ENCODE measurements around the gene CATSPERZ. TPM values are rescaled to one million over a fixed set of nuclear protein-coding genes. Genes with fewer than 3 reads are reported as not detected.

Gene CATSPERZ
- total and polyA plus RNA-seq, 3 donors from 2014 or later, result 278 to 1,116 (median 484) TPM

- TF ChIP-seq CTCF (IDR thresholded peaks at IDR 0.05), result no peak
- TF ChIP-seq POLR2A (IDR thresholded peaks at IDR 0.05), result no peak
- Histone ChIP-seq H3K27ac (no peak overlapping the region), H3K36me3 (ENCODE audit: low read depth, missing control alignments) (no peaks in the 10 kb centered on the region), H3K27me3 (no peaks in the 10 kb centered on the region), H3K9me3 (no peaks in the 10 kb centered on the region), H3K4me1 (peaks cover 21% of the 10 kb centered on the region), H3K4me3 (no peak overlapping the region)
- DNase-seq, result no peak
- WGBS, 2 donors, result 94 to 95% methylated on average over 13 of the region's 13 CpGs
- intact Hi-C loops (cut with DNase I; ENCODE audit: low total_unique reads), result no loop called here
Measured at GRCh38 chr11:64289002-64289564, 11.1 kb upstream of the CATSPERZ start.

GRCh38 chr11:64290352-64291261 is 9.6 kb upstream of the CATSPERZ start:
- Histone ChIP-seq H3K9me3 (no peaks in the 10 kb centered on the region), H3K36me3 (ENCODE audit: low read depth, missing control alignments) (no peaks in the 10 kb centered on the region), H3K4me3 (peak overlapping the region in 1 of 2 donors; percentile 38), H3K4me1 (peaks cover 28% of the 10 kb centered on the region), H3K27me3 (no peaks in the 10 kb centered on the region), H3K27ac (no peak overlapping the region)
- 34 to 52% methylated on average over 7 to 10 of the region's 10 CpGs for WGBS, 2 donors
- TF ChIP-seq CTCF (IDR thresholded peaks at IDR 0.05), result no peak
- TF ChIP-seq POLR2A (IDR thresholded peaks at IDR 0.05), result no peak
- intact Hi-C loops (cut with DNase I; ENCODE audit: low total_unique reads), result loop anchor here (10.0 kb wide), 1 partner anchor 86 kb away; the partner anchor contains the start of gene FERMT3
- DNase-seq, result no peak

- H3K36me3 ChIP-seq (ENCODE audit: low read depth, missing control alignments), result no peaks in the 10 kb centered on the region
- TF ChIP-seq POLR2A (IDR thresholded peaks at IDR 0.05) (no peak), CTCF (IDR thresholded peaks at IDR 0.05) (no peak)
- peaks cover 23% of the 10 kb centered on the region for H3K4me1 ChIP-seq
- intact Hi-C loops (cut with DNase I; ENCODE audit: low total_unique reads), result loop anchor here (10.0 kb wide), 1 partner anchor 87 kb away; the partner anchor contains the start of gene FERMT3
- no peak for DNase-seq
- WGBS, 2 donors, result 3 to 10% methylated on average over 2 to 34 of the region's 45 CpGs
- H3K27ac ChIP-seq, result no peak within 1 kb of the TSS
- H3K4me3 ChIP-seq, result peak within 1 kb of the TSS; percentile 34 to 38
- no peaks in the 10 kb centered on the region for H3K9me3 ChIP-seq
- no peaks in the 10 kb centered on the region for H3K27me3 ChIP-seq
Measured at GRCh38 chr11:64291262-64291751, 8.9 kb upstream of the CATSPERZ start, which contains the start of gene KCNK4. Gene KCNK4 (plus strand): TSS chr11:64291302. CDS start chr11:64293019, 1,717 bp downstream.

GRCh38 chr11:64291752-64292459 is 8.3 kb upstream of the CATSPERZ start:
- no peak for TF ChIP-seq CTCF (IDR thresholded peaks at IDR 0.05)
- TF ChIP-seq POLR2A (IDR thresholded peaks at IDR 0.05), result no peak
- Histone ChIP-seq H3K36me3 (ENCODE audit: low read depth, missing control alignments) (no peaks in the 10 kb centered on the region), H3K27ac (no peak overlapping the region), H3K9me3 (no peaks in the 10 kb centered on the region), H3K4me1 (peaks cover 17% of the 10 kb centered on the region), H3K27me3 (no peaks in the 10 kb centered on the region), H3K4me3 (peak overlapping the region; percentile 34 to 38)
- intact Hi-C loops (cut with DNase I; ENCODE audit: low total_unique reads), result loop anchor here (10.0 kb wide), 1 partner anchor 87 kb away; the partner anchor contains the start of gene FERMT3
- no peak for DNase-seq
- 0 to 1% methylated on average over 3 to 49 of the region's 96 CpGs for WGBS, 2 donors

All from testis (tissue), 3 donors.